Measurements from ENCODE around the gene CRYBG3. TPM values are rescaled to one million over a fixed set of nuclear protein-coding genes. Genes with fewer than 3 reads are reported as not detected.

Gene CRYBG3
- total RNA-seq: 1 to 10 TPM; 5.9 to 6.1 TPM

- Mint-ChIP-seq H3K9me3 (ENCODE audit: low read depth) (no peaks in the 10 kb centered on the region), H3K36me3 (peaks cover 7% of the 10 kb centered on the region), H3K27ac (peak within 1 kb of the TSS; percentile 84), H3K4me3 (peak within 1 kb of the TSS; percentile 98), H3K27me3 (peaks cover 18% of the 10 kb centered on the region), H3K4me1 (peaks cover 30% of the 10 kb centered on the region)
- peak; percentile 90 for DNase-seq
- CTCF ChIA-PET: interaction anchor here (0.7 to 2.2 kb wide), 15 partner anchors 9 to 217 kb away, joined by 3 to 14 read pairs (median 5); partner anchors contain the start of genes ARL6 and RIOX2
- ATAC-seq: peak; percentile 98
These were observed at the start of gene CRYBG3 for GRCh38 chr3:97821774-97822358. TSS of gene CRYBG3 (plus strand) at chr3:97822011. CDS start at chr3:97822207, 196 bp downstream.

- CTCF ChIA-PET: interaction anchor here (1.0 kb wide), 1 partner anchor 48 kb away, joined by 5 read pairs; no protein-coding TSS in a partner anchor
- no peaks in the 10 kb centered on the region for H3K27me3 Mint-ChIP-seq
- H3K4me3 Mint-ChIP-seq: no peak overlapping the region
- peaks cover 22% of the 10 kb centered on the region for H3K36me3 Mint-ChIP-seq
- no peaks in the 10 kb centered on the region for H3K4me1 Mint-ChIP-seq
- H3K27ac Mint-ChIP-seq: no peak overlapping the region
- no peak for ATAC-seq
- H3K9me3 Mint-ChIP-seq (ENCODE audit: low read depth): no peaks in the 10 kb centered on the region
- no peak for DNase-seq
These were observed 48.9 kb upstream of the CRYBG3 start for GRCh38 chr3:97772926-97773325.

- H3K27me3 Mint-ChIP-seq: no peaks in the 10 kb centered on the region
- no peak overlapping the region for H3K4me3 Mint-ChIP-seq
- DNase-seq (no peak), ATAC-seq (no peak)
- peaks cover 2% of the 10 kb centered on the region for H3K4me1 Mint-ChIP-seq
- H3K36me3 Mint-ChIP-seq: peaks cover 6% of the 10 kb centered on the region
- CTCF ChIA-PET: no interaction called here
- H3K27ac Mint-ChIP-seq: no peak overlapping the region
- H3K9me3 Mint-ChIP-seq (ENCODE audit: low read depth): no peaks in the 10 kb centered on the region
These were observed 43.7 kb upstream of the CRYBG3 start for GRCh38 chr3:97778152-97778551.

- CTCF ChIA-PET: interaction anchor here (0.6 to 2.6 kb wide), 8 partner anchors 28 to 389 kb away, joined by 3 to 33 read pairs (median 5); partner anchors contain the start of gene CRYBG3
- H3K36me3 Mint-ChIP-seq: no peaks in the 10 kb centered on the region
- no peak overlapping the region for H3K27ac Mint-ChIP-seq
- peaks cover 4% of the 10 kb centered on the region for H3K4me1 Mint-ChIP-seq
- H3K27me3 Mint-ChIP-seq: no peaks in the 10 kb centered on the region
- peak; percentile 49 for ATAC-seq
- no peak overlapping the region for H3K4me3 Mint-ChIP-seq
- DNase-seq: no peak
- no peaks in the 10 kb centered on the region for H3K9me3 Mint-ChIP-seq (ENCODE audit: low read depth)
These were observed 28.3 kb upstream of the CRYBG3 start for GRCh38 chr3:97793420-97794019.

GRCh38 chr3:97795951-97796350 is 25.9 kb upstream of the CRYBG3 start:
- Mint-ChIP-seq H3K9me3 (ENCODE audit: low read depth) (no peaks in the 10 kb centered on the region), H3K27ac (no peak overlapping the region), H3K4me3 (no peak overlapping the region), H3K36me3 (peaks cover under 1% of the 10 kb centered on the region), H3K4me1 (peaks cover 4% of the 10 kb centered on the region), H3K27me3 (no peaks in the 10 kb centered on the region)
- CTCF ChIA-PET: interaction anchor here (0.7 to 2.6 kb wide), 4 partner anchors 224 to 227 kb away, joined by 3 to 33 read pairs (median 4); no protein-coding TSS in a partner anchor
- DNase-seq (no peak), ATAC-seq (no peak)

- no peak overlapping the region for H3K27ac Mint-ChIP-seq
- peaks cover 2% of the 10 kb centered on the region for H3K27me3 Mint-ChIP-seq
- CTCF ChIA-PET: interaction anchor here (2.0 to 2.4 kb wide), 2 partner anchors 18 to 219 kb away, joined by 6 to 7 read pairs; partner anchors contain the start of gene CRYBG3
- H3K9me3 Mint-ChIP-seq (ENCODE audit: low read depth): no peaks in the 10 kb centered on the region
- H3K4me3 Mint-ChIP-seq: no peak overlapping the region
- no peak for DNase-seq
- no peaks in the 10 kb centered on the region for H3K4me1 Mint-ChIP-seq
- H3K36me3 Mint-ChIP-seq: peaks cover 7% of the 10 kb centered on the region
- ATAC-seq: no peak
These were observed 17.3 kb upstream of the CRYBG3 start for GRCh38 chr3:97804471-97804870.

- ATAC-seq (no peak), DNase-seq (no peak)
- peaks cover 2% of the 10 kb centered on the region for H3K27me3 Mint-ChIP-seq
- no peaks in the 10 kb centered on the region for H3K36me3 Mint-ChIP-seq
- no peak overlapping the region for H3K4me3 Mint-ChIP-seq
- H3K4me1 Mint-ChIP-seq: peaks cover 19% of the 10 kb centered on the region
- no peak overlapping the region for H3K27ac Mint-ChIP-seq
- H3K9me3 Mint-ChIP-seq (ENCODE audit: low read depth): no peaks in the 10 kb centered on the region
- CTCF ChIA-PET: no interaction called here
These were observed 10.9 kb upstream of the CRYBG3 start for GRCh38 chr3:97810779-97811390.

GRCh38 chr3:97815149-97815917 is 6.5 kb upstream of the CRYBG3 start:
- Mint-ChIP-seq H3K27ac (peak overlapping the region; percentile 68), H3K9me3 (ENCODE audit: low read depth) (no peaks in the 10 kb centered on the region), H3K4me3 (no peak overlapping the region), H3K27me3 (peaks cover 2% of the 10 kb centered on the region), H3K36me3 (no peaks in the 10 kb centered on the region), H3K4me1 (peaks cover 24% of the 10 kb centered on the region)
- ATAC-seq (peak; percentile 87), DNase-seq (peak; percentile 68)
- CTCF ChIA-PET: interaction anchor here (1.0 kb wide), 1 partner anchor 204 kb away, joined by 3 read pairs; no protein-coding TSS in a partner anchor

GRCh38 chr3:97816811-97817210 is 5.0 kb upstream of the CRYBG3 start:
- ATAC-seq: no peak
- CTCF ChIA-PET: interaction anchor here (1.4 kb wide), 1 partner anchor 205 kb away, joined by 3 read pairs; no protein-coding TSS in a partner anchor
- H3K4me1 Mint-ChIP-seq: peaks cover 32% of the 10 kb centered on the region

GRCh38 chr3:97817965-97818364 is 3.8 kb upstream of the CRYBG3 start:
- DNase-seq: no peak
- H3K4me3 Mint-ChIP-seq: no peak overlapping the region
- H3K36me3 Mint-ChIP-seq: peaks cover 3% of the 10 kb centered on the region
- no peaks in the 10 kb centered on the region for H3K9me3 Mint-ChIP-seq (ENCODE audit: low read depth)
- CTCF ChIA-PET: interaction anchor here (1.4 kb wide), 2 partner anchors 204 to 221 kb away, joined by 3 read pairs; no protein-coding TSS in a partner anchor
- peaks cover 38% of the 10 kb centered on the region for H3K4me1 Mint-ChIP-seq
- no peak overlapping the region for H3K27ac Mint-ChIP-seq
- peaks cover 9% of the 10 kb centered on the region for H3K27me3 Mint-ChIP-seq
- no peak for ATAC-seq

More at GRCh38 chr3:97816811-97817210, 5.0 kb upstream of the CRYBG3 start:
- DNase-seq: no peak
- no peaks in the 10 kb centered on the region for H3K36me3 Mint-ChIP-seq
- no peaks in the 10 kb centered on the region for H3K9me3 Mint-ChIP-seq (ENCODE audit: low read depth)
- H3K27me3 Mint-ChIP-seq: peaks cover 4% of the 10 kb centered on the region
- no peak overlapping the region for H3K4me3 Mint-ChIP-seq
- no peak overlapping the region for H3K27ac Mint-ChIP-seq

- H3K36me3 Mint-ChIP-seq: peaks cover 7% of the 10 kb centered on the region
- DNase-seq (no peak), ATAC-seq (no peak)
- H3K9me3 Mint-ChIP-seq (ENCODE audit: low read depth): no peaks in the 10 kb centered on the region
- H3K4me1 Mint-ChIP-seq: peaks cover 36% of the 10 kb centered on the region
- H3K4me3 Mint-ChIP-seq: peak overlapping the region; percentile 98
- CTCF ChIA-PET: interaction anchor here (0.9 to 2.2 kb wide), 12 partner anchors 21 to 218 kb away, joined by 3 to 14 read pairs (median 5); partner anchors contain the start of genes ARL6 and RIOX2
- H3K27me3 Mint-ChIP-seq: peaks cover 18% of the 10 kb centered on the region
- H3K27ac Mint-ChIP-seq: peak overlapping the region; percentile 84
These were observed 1.0 kb upstream of the CRYBG3 start for GRCh38 chr3:97820780-97821179.

- CTCF ChIA-PET: interaction anchor here (0.7 to 2.2 kb wide), 16 partner anchors 9 to 218 kb away, joined by 3 to 14 read pairs (median 5); partner anchors contain the start of genes ARL6 and RIOX2
- DNase-seq (peak; percentile 76), ATAC-seq (peak; percentile 60)
- Mint-ChIP-seq H3K27ac (peak overlapping the region; percentile 84), H3K4me3 (peak overlapping the region; percentile 98), H3K27me3 (peaks cover 18% of the 10 kb centered on the region), H3K4me1 (peaks cover 32% of the 10 kb centered on the region), H3K36me3 (peaks cover 7% of the 10 kb centered on the region), H3K9me3 (ENCODE audit: low read depth) (no peaks in the 10 kb centered on the region)
These were observed 481 bp upstream of the CRYBG3 start for GRCh38 chr3:97821287-97821773.

Measured in activated CD8-positive, alpha-beta memory T cell treated with anti-CD3 and anti-CD28 coated beads, Interleukin-2, amount 10 ng/mL, durations not matched to agents 7 days and 5 days (primary cell).